Stimulated activated CD8-positive, alpha-beta memory T cell treated with anti-CD3 and anti-CD28 coated beads, Interleukin-12 subunit alpha, Interleukin-12 subunit beta, amount 100 ng/mL, for 24 hours (primary cell): ENCODE results near the gene SLC39A12.
"Not testable (repeated sequence)": the region's sequence is repeated elsewhere in the genome, so short reads cannot be mapped to it uniquely, and the experiment has no call there.

Source experiments
- DNase-seq: peaks from one replicate; pipeline ENCODE4 v3.0.0-alpha.2; 2020; ENCODE audit errors: extremely low read depth

SLC39A12 gene

DNA sequence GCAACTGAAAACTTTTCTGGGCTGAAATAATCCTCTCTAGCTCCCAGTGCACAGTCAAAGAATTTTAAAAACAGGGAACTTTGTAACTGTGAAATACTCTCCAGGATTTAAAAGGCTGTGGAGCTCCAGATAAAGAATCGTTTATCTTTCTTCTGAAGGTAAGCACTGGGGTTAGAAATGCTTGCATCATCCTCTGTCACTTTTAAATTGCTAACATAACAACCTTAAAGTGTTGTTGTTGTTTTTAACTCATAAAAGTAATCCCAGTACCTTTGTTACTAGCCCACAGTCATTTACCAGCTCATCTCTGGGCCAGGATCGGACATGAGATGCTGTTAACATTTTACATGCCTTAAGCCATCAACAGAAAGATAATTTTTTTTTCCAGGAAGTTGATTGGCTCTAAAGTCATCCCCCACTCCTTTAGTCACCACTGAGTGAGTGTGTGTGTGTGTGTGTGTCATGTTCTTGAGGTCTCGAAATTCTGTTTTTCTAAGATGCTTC is at the start of gene SLC39A12:
SLC39A12 (plus strand) TSS at position 51 of the 504 bp plus-strand sequence. CDS start 1,359 bp downstream, outside the sequence.
- DNase-seq, result no peak

GRCh38 chr10:17904564-17904963 is 47.2 kb upstream of the SLC39A12 start:
- DNase-seq, result no peak

- DNase-seq, result no peak
These were observed 46.2 kb upstream of the SLC39A12 start for GRCh38 chr10:17905491-17905890.

DNA sequence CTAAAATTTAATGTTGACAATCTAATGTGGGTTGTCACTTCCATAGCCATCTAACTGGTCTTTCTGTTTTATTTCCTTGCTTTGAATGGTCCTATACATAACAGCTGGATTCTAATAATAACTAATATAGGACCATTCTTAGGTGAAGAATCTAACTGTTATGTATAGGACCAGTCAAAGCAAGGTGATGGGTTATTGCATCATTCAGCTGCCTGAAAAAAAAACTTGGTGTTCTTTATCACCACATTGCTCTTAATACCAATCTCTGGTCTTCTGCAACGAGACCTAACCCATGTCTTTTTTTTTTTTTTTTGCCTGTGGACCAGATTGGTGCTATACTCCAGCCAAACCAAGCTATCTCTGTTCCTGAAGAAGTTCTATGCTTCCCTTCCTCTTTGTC is 45.7 kb upstream of the SLC39A12 start:
- DNase-seq, result no peak

DNA sequence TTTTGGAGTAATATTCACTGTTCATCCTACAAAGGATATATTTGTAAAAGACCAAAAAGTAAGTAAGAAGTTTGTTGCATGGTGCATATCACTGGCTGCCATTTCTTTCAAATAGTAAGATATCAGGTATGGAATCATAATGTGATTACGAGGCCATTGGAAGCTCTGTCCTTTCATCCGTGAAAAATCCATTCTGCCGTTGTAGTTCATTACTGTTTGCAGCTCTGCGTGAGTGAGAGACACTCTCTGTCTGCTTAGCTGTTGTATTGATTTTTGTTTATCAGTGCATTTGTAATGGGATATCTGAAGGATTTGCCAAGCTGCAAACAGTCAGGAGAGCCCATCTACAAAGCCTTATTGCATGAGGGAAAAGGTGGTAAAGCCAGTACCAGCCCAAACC is 44.1 kb upstream of the SLC39A12 start:
- DNase-seq, result no peak

DNA sequence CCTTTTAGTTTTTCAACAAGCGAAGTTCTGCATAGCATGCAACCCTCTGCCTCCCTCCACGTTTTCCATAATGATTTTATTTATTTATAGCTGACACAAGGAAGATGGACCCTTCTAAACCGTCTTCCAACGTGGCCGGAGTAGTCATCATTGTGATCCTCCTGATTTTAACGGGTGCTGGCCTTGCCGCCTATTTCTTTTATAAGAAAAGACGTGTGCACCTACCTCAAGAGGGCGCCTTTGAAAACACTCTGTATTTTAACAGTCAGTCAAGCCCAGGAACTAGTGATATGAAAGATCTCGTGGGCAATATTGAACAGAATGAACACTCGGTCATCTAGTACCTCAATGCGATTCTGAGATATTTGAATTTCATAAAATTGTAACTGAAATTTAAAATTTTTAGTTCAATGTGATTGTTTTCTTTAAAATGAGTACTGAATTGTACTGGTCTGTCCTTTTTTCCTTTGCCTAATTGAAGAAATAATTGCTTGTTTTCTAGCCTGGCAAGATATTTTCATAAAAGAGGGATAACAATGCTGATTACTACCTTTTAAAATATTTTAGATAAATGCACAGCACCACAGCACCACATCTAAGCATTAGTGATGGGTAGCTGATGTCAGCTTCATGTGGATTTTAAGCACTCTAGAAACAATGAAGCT is 41.5 kb upstream of the SLC39A12 start:
- no peak for DNase-seq

GRCh38 chr10:17912754-17913153 is 39.0 kb upstream of the SLC39A12 start:
- DNase-seq, result no peak

DNA sequence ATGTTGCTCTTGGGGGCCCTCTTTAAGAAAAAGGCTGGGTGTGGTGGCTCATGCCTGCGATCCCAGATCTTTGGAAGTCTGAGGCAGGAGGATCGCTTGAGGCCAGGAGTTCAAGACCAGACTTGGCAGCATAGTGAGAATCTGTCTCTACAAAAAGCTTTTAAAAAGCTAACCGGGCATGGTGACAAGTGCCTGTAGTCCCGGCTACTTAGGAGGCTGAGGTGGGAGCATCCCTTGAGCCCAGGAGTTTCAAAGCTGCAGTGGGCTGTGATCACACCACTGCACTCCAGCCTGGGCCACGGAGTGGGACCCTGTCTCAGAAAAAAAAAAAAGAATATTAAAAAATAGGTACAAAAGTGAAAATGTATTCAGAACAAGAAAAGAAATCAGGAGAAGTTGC is 38.1 kb upstream of the SLC39A12 start:
- DNase-seq, result no peak

- no peak for DNase-seq
These were observed 37.3 kb upstream of the SLC39A12 start for GRCh38 chr10:17914169-17915045.

GRCh38 chr10:17915181-17915580 is 36.5 kb upstream of the SLC39A12 start:
- no peak for DNase-seq

DNA sequence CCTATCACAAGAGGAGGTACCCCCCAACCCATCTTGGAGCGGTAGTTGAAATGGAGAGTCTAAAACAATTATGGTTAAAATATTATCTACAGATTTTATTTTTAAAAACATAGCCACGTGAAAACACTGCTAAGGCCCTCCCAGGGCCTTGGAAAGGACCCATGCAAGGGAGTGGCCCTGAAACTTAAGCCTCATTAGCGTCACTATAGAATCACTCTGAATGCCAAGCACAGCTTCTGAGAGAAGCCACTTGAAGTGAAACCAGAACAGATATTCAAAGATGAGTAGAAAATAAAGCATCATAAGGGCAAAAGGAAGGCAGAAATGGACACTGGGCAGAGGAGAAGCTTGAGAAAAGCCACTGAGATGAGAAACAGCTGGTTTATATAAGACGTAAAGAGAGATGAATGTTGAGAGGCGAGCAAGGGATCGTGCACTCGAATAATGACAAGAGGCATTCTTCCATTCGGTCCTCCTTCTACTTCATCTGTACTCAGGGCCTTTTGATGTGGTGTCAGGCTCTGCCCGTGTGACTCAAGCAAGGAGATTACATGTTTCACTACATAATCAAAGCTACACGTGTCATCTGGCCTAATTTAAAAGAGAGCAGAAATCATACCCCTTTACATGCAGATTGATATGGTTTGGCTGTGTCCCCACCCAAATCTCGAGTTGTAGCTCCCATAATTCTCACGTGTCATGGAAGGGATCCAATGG is 33.4 kb upstream of the SLC39A12 start:
- DNase-seq, result no peak

GRCh38 chr10:17921378-17921777 is 30.3 kb upstream of the SLC39A12 start:
- DNase-seq, result no peak

GRCh38 chr10:17923728-17924127 is 28.0 kb upstream of the SLC39A12 start:
- no peak for DNase-seq

- no peak for DNase-seq
These were observed 8.5 kb upstream of the SLC39A12 start for GRCh38 chr10:17943033-17943745.

DNA sequence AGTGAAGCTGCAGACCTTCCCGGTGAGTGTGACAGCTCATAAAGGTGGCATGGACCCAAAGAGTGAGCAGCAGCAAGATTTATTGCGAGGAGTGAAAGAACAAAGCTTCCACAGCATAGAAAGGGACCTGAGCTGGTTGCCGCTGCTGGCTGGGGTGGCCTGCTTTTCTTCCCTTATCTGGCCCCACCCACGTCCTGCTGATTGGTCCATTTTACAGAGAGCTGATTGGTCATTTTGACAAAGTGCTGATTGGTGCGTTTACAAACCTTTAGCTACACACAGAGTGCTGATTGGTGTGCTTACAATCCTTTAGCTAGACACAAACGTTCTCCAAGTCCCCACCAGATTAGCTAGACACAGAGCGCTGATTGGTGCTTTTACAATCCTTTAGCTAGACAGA is 1.4 kb upstream of the SLC39A12 start:
- DNase-seq, result not testable (repeated sequence)

DNA sequence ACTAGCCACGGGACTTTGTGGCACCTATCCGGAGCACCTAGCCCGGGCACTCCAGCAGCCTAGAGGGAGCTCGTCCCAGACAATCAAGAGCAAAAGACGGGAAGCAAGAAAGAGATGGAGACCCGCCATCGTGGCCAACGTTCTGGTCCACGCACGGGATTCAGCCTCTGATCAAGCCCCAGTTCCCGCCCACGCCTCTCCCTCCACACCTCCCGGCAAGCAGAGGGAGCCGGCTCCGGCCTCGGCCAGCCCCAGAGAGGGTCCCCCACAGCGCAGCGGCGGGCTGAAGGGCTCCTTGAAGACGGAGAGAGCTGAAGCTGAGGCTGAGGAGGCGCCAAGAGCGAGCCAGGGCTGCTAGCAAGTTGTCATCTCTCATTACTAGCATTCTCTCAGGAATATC is 992 bp upstream of the SLC39A12 start:
- DNase-seq, result no peak

- DNase-seq, result not testable (repeated sequence)
These were observed 2.7 kb downstream of the SLC39A12 start for GRCh38 chr10:17954372-17954771.

DNA sequence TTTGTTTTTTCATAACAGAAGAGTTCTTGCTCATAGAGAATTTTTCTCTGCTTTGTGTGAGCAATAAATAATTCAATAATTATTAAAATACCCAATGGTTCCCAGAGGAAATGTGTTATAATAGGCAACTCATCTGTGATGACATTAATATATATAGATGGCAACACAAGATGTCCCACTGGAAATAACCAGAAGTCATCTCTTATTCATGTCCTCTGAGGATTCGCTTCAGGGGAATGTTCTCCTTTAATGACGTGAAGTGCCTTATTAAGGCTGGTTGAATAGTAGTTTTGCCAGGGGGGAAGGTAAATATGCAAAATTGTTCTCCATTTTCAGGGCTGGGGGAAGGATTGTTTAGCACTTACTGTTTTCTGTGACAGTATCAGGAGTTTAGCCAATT is 3.1 kb downstream of the SLC39A12 start:
- DNase-seq, result no peak

- no peak for DNase-seq
These were observed 6.3 kb downstream of the SLC39A12 start for GRCh38 chr10:17958049-17958448.

- no peak for DNase-seq
These were observed 8.2 kb downstream of the SLC39A12 start for GRCh38 chr10:17959870-17960269.

DNA sequence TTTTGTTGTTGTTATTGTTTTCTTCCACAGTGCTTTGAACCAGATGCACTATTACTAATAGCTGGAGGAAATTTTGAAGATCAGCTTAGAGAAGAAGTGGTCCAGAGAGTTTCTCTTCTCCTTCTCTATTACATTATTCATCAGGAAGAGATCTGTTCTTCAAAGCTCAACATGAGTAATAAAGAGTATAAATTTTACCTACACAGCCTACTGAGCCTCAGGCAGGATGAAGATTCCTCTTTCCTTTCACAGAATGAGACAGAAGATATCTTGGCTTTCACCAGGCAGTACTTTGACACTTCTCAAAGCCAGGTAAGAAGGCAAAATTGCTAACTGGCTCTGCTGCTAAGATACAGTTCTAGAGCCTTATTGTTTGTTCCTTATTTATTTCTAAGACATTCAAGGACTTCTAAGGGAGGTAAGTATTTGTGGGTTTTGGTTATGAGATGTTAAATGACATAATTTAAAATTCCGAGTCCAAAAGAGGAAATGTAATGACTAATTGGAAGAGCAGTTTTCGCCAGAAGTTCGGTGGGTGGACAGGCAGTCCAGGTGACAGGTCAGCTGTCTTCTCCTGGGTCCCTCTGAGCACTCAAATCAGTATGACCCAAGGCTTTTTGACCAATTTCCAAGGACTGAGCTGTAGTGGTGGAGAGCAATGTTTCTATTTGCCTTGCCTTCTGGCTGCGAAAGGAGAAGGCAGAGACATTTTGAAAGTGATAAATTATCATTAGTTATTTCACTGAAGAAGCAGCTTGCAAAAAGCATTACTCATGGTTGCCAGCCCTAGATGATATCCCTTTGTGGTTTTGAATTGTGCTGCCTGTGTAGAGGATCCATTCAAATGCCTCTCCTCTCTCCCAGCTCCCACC is 10.1 kb downstream of the SLC39A12 start:
- no peak for DNase-seq
